Mesodermal cell (in vitro differentiated cells): ENCODE data around the gene BCAN.

Experiments used
- H3K27ac ChIP-seq: 2 replicates; pipeline ENCODE4 v1.7.0; 2013; ENCODE audit warnings: mild to moderate bottlenecking, low read depth, low read length, moderate library complexity; ENCODE audit not compliant: severe bottlenecking
- H3K36me3 ChIP-seq: 2 replicates; pipeline ENCODE4 v1.7.1; 2013; ENCODE audit warnings: mild to moderate bottlenecking, low read length, moderate library complexity; ENCODE audit not compliant: control insufficient read depth, insufficient read depth
- H3K4me1 ChIP-seq: one replicate; pipeline ENCODE4 v1.7.1; 2013; ENCODE audit warnings: mild to moderate bottlenecking, low read length; ENCODE audit not compliant: insufficient read depth, control insufficient read depth, poor library complexity, severe bottlenecking
- H3K4me3 ChIP-seq: 2 replicates; pipeline ENCODE4 v1.7.0; 2013; ENCODE audit warnings: low read length, control low read depth, mild to moderate bottlenecking; ENCODE audit not compliant: insufficient read depth, poor library complexity, severe bottlenecking; ENCODE audit errors: extremely low read depth
- H3K9me3 ChIP-seq: 2 replicates; pipeline ENCODE4 v1.7.1; 2013; ENCODE audit warnings: mild to moderate bottlenecking, low read length, moderate library complexity; ENCODE audit not compliant: control insufficient read depth
- WGBS, 2 experiments: methylation state at CpG; one replicate each; pipeline ENCODE4 v1.1.5; 2013; ENCODE audit warnings: missing lambda C conversion rate in 2 of 2; ENCODE audit not compliant: insufficient coverage in 2 of 2; 5-methylcytosine and 5-hydroxymethylcytosine counted together

The BCAN gene

DNA sequence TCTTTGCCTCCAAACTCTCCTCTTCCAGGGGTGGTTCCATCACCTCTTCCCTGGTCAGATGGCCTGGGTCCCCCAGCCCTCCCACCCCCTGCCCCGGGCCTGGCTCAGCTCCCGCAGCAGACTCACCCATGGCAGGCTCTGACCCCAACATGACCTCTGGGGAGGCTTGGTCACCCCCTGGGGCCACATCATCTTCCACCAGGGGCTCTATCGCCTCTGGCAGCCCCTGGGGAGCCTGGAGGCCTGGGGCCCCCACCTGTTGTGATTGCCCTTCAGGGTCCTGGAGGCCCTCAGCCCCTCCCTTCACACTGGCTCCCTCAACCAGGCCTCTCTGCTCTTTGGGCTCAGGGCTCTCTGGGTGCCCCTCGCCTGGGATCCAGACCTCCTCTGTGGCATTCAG, 28.9 kb downstream of the BCAN start:
- Histone ChIP-seq H3K4me1 (peaks cover 79% of the 10 kb centered on the region), H3K4me3 (no peak overlapping the region), H3K27ac (no peak overlapping the region), H3K9me3 (no peaks in the 10 kb centered on the region), H3K36me3 (peaks cover 51% of the 10 kb centered on the region)
- 67 to 81% methylated on average over 2 to 3 of the region's 4 CpGs for WGBS, 2 experiments

DNA sequence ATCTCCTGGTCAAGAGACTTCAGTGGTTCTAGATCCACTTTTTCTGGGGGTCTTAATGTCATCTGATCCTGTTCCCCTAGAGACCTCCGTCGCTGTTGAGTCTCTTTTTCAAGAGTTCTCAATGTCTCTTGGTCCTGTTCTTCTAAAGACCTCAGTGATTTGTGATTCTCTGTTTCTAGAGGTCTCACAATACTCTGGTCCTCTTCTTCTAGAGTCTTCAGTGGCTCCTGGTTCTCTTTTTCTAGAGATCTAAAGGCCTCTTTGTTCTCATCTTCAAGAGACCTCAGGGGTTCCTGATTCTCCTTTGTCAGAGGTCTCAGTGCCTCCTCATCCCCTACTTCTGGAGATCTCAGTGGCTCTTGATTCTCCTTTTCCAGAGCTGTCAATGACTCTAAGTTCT, 29.9 kb downstream of the BCAN start:
- WGBS, 2 experiments = 94 to 100% methylated on average over 2 of the region's 2 CpGs
- H3K27ac ChIP-seq = no peak overlapping the region
- H3K4me1 ChIP-seq = peaks cover 76% of the 10 kb centered on the region
- peaks cover 51% of the 10 kb centered on the region for H3K36me3 ChIP-seq
- H3K9me3 ChIP-seq = no peaks in the 10 kb centered on the region
- H3K4me3 ChIP-seq = no peak overlapping the region

DNA sequence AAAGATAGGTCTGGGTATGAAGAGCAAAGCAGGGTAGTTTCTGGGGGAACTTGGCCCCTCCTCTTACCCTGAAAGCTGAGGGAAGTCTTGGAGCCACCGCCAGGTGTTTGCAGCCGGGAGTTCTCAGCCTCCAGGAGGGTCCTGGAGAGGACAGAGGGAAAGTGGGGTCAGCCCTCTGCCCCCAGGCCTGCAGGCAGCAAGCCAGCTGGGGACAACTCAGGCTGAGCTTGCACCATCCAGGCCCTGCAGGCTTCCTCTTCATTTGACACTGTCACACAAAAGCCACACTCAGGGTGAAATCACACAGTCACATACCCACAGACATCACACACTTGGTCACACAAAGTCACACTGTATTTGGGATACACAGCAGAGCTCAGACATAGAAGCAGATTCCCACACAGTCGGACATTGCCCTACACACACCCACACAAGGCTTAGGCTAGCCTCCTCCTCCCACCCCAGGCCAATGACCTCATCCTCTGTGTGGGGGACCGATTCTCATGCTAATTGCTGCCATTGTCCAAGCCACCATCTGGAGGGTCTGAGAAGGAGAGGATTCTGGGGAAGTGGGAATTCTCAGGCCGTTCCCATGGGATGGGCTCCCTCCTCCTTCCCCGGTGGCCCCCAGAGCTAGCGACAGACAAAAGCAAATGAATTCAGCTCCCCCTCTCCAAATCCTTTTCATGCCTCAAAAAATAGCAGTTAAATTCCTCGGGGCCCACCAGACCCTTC, 31.6 kb downstream of the BCAN start:
- Histone ChIP-seq H3K9me3 (no peaks in the 10 kb centered on the region), H3K4me3 (peak overlapping the region; percentile 92), H3K36me3 (peaks cover 51% of the 10 kb centered on the region), H3K27ac (peak overlapping the region; percentile 50), H3K4me1 (peaks cover 65% of the 10 kb centered on the region)
- 25 to 33% methylated on average over 4 of the region's 8 CpGs for WGBS, 2 experiments

DNA sequence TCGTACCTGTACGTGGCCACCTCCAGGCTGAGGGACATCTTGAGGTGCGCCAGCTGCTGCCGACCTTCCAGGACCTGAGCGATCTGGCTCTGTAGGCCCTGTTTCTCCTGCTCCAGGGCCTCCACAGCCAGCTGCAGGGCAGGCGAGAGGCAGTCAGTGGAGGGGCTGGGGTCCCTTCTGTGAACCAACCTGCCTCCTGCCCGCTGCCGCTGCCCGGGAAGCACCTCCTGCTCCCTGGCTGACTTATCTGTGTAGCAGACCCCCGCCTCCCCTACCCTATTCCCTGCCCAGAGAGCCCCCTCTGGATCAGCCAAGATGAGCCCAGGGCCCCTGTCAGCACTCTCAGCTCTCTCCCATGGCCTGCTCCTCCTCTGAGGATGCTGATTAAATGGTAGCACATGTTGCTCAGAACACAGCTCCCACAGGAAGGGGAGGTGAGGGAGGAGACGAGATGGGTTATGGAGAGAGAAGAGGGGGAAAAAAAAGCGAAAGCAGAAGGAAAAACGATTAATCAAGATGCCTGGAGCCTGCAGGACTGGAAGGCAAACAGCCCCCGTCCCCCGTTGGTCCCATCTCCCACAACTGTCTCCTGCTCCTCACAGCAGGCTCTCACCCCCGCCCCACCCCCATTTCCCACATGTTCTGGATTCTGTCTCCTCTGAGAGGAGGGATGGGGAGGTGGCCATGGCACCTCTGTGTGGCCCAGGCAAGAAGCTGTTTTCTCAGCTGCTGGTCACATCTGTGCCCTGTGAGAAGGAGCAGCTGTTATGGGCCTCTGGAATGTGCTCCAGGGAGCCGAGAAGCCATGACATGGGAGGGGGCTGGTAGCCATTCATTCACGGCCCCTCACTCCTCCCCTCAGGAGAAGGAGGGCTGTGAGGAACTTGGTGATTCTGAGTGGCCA, 33.5 kb downstream of the BCAN start:
- H3K4me3 ChIP-seq = peak overlapping the region; percentile 92
- peaks cover 46% of the 10 kb centered on the region for H3K4me1 ChIP-seq
- 37 to 42% methylated on average over 11 to 12 of the region's 18 CpGs for WGBS, 2 experiments
- H3K9me3 ChIP-seq = no peaks in the 10 kb centered on the region
- H3K36me3 ChIP-seq = peaks cover 48% of the 10 kb centered on the region
- H3K27ac ChIP-seq = peak overlapping the region; percentile 82

DNA sequence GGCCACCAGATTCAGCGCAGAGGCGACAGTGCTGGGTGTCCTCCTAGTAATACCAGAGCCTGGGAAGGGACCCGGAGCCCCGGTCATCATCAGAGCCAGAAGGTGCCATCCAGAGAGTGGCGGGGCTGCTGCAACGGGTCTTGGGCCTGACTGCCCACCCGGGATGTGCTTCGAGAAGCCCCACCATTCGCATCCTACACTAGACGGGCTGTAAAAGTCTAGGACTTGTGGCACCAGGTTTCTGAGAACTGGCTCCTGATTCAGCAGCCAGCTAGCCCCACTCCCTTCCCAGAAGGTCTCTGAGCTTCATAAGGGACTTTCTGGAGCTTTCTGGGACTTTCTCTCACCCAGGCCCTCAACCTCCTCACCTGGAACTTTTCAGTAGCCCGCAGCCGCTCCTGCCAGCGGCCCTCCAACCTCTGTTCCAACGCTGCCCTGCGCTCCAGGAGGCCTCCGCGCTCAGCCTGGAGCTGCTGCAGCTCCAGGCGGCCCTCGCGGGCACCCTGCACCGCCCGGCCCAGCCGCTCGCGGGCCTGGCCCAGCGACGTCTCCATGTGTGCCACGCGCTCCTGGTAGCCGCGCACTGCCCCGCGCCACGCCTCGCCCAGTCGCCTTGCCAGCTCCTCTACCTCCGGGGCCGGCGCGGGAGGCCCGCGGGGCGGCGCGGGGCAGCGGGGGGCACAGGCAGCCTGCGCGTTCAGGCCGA, 34.4 kb downstream of the BCAN start:
- peak overlapping the region; percentile 82 for H3K27ac ChIP-seq
- 2% methylated on average over 40 to 45 of the region's 49 CpGs for WGBS, 2 experiments
- H3K9me3 ChIP-seq = no peaks in the 10 kb centered on the region
- H3K4me3 ChIP-seq = peak overlapping the region; percentile 92
- H3K36me3 ChIP-seq = peaks cover 42% of the 10 kb centered on the region
- peaks cover 38% of the 10 kb centered on the region for H3K4me1 ChIP-seq

DNA sequence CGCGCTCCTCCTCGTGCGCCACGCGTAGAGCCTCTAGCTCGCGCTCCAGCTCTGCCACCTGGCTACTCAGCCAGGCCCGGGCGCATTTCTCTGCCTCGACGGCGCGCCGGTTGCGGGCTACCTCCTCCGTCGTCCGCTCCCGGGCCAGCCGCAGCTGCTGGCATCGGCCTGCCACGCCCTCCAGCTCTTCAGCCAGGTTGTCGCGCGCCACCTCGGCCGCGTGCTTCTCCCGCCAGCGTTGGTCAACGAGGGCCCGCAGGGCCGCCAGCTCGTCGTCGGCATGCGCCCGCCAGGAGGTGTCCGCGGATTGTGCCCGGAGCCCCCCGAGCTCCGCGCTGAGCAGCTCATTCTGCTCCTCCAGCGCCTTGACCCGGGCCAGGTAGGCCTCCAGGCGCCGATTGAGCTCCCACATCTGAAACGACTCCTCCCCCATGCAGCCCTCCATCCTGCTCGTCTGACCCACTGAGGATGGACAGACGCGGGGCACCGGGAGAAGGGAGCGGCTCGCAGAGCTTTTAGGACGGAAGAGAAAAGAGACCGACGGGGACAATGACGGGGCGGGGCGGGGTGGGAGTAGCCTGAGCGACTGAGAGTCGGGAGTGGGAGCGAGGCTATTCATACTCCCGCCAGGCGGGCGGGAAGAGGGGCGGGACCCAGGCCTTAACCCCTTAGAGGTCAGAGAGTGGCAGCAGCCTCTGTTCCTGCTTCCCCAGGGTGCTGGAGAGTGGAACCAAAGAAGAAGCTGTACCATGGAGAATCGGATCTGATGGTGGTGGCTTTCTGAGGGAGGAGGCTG, 35.1 kb downstream of the BCAN start, which contains the start of gene NES:
TSS of gene NES (minus strand) at position 588 of the 796 bp plus-strand sequence. CDS start at position 445, 143 bp downstream.
- WGBS, 2 experiments = 0 to 1% methylated on average over 42 to 63 of the region's 70 CpGs

DNA sequence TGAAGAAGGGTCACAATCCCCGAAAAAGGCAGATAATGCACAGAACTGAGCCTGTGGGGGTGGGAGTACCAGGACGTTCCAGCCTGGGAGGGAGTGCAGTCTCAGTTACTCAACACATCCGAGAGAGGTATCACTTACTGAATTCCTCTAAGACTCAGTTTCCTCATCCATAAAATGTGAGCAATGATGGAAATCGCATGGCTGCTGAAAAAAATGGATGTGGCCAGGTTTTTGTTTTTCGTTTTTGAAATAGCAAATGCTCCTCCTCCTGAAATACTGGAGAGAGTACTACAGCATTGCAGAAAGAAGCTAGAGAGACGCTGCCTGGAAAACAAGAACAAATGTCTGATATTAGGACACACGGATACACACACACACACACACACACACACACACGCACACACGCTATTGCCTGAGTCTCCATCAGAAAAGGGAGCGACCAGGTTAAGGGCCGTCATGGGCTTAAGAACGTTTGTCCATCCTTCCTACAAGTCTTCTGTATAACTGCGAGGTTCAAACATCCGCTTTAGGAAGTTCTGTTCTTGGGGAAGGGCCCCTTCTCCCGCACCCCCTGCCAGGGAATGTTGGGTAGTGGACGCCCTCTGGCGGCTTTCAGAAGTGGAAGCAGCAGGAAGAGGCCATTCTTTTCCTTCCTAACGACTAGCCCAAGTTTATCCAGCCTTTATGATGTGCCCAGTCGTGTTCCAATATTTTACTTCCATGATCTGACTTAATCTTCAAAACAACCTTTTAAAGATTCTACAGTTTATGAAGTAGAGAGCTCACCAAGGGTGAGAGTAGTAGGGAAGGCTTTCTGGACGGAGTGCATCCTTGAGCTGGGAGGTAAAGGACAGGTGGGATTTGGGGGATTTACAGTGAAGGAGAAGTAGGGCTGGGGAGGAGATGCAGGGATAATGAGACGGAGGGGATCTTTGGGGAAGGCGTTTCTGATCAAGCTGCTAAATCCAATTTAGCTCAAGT, 36.0 kb downstream of the BCAN start:
- peak overlapping the region; percentile 53 for H3K27ac ChIP-seq
- no peaks in the 10 kb centered on the region for H3K9me3 ChIP-seq
- peaks cover 26% of the 10 kb centered on the region for H3K36me3 ChIP-seq
- H3K4me3 ChIP-seq = peak overlapping the region; percentile 92
- H3K4me1 ChIP-seq = peaks cover 24% of the 10 kb centered on the region
- WGBS, 2 experiments = 12% methylated on average over 12 to 16 of the region's 22 CpGs

More for the DNA sequence above, 35.1 kb downstream of the BCAN start, which contains the start of gene NES:
- Histone ChIP-seq H3K9me3 (no peaks in the 10 kb centered on the region), H3K4me1 (peaks cover 30% of the 10 kb centered on the region), H3K4me3 (peak within 1 kb of the TSS; percentile 92), H3K36me3 (peaks cover 35% of the 10 kb centered on the region), H3K27ac (peak within 1 kb of the TSS; percentile 82)

DNA sequence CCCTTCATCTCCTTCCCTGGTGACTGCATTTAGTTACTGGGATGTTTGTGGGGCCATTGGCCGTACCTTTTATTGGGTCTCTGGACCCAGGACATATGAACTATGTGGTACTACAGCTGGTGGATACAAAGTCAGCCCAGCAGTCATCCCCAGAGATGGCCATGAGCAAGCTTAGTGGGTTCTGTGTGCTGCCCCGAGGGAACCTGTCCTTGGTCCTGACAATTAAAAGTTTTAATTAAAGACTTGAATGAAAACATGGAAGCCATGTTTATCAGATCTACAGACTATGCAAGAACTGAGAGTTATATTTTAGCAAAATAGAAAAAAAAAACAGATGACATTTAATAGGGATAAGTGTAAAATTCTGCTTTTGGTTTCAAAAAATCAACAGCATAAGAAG, 38.1 kb downstream of the BCAN start:
- no peak overlapping the region for H3K4me3 ChIP-seq
- H3K27ac ChIP-seq = no peak overlapping the region
- H3K9me3 ChIP-seq = no peaks in the 10 kb centered on the region
- WGBS, 2 experiments = 100% methylated on average over 1 of the region's 2 CpGs
- H3K36me3 ChIP-seq = peaks cover 5% of the 10 kb centered on the region
- H3K4me1 ChIP-seq = peaks cover 8% of the 10 kb centered on the region

DNA sequence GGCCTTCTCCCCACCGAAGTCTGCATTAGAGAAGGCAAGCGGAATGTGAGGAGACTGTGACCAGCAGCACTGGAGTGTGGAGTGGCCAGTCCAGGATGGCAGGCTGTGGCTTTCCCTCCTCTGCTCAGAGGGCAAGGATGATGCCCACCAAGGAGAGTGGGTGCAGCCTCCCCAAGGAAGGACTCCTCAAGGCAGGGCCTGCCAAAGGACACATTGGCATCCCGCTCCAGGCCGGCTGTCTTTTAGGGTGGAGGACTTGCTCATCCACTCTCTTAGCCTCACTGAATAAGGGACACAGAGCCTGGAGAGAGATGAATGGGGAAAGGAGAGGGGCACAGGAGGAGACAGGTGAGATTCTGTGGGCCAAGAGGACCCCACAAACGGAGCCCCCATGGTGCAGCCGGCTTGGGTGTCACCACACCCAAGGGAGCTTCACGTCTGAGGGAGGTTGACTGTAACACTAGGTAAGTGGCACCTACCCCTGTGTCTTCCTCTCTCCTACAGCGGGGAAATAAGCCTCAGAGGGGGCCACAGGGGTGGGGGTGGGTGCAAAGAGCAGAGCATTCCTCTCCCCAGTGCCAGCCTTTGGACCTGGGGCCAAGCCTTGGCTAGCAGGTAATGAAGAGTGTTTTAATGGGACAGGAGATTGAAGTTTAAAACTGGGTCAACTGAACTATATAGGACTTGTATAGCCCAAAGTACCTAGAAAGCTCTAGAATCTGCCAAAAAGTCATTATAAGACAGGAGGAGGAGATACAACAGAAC, 39.5 kb downstream of the BCAN start:
- no peak overlapping the region for H3K4me3 ChIP-seq
- 95 to 96% methylated on average over 6 of the region's 8 CpGs for WGBS, 2 experiments
- no peaks in the 10 kb centered on the region for H3K9me3 ChIP-seq
- H3K36me3 ChIP-seq = no peaks in the 10 kb centered on the region
- no peak overlapping the region for H3K27ac ChIP-seq
- H3K4me1 ChIP-seq = peaks cover 8% of the 10 kb centered on the region
